GM23338 (cell line): ENCODE measurements around the gene VRTN. TPM values are rescaled to one million over a fixed set of nuclear protein-coding genes. Genes with fewer than 3 reads are reported as not detected.
"Not testable (repeated sequence)": the region's sequence is repeated elsewhere in the genome, so short reads cannot be mapped to it uniquely, and the experiment has no call there.

Source experiments
- ATAC-seq: fragments of 200-7000 bp; cut with Tn5 transposase; 3 replicates; pipeline ENCODE4 v1.9.1; 2020
- DNase-seq: peaks from one replicate; pipeline ENCODE4 v3.0.0-alpha.2; 2015; ENCODE audit warnings: low spot score
- H2AFZ ChIP-seq: fragments of 200-600 bp; sonication (generic); 2 replicates; pipeline ENCODE4 v1.8.0; 2016; ENCODE audit warnings: antibody characterized with exemption, mild to moderate bottlenecking, moderate library complexity
- H3F3A ChIP-seq: fragments of 200-600 bp; sonication (generic); replicated peaks from 2 replicates; pipeline ENCODE4 v1.8.0; 2017; ENCODE audit warnings: antibody characterized with exemption, mixed run types, low read depth
- H3K27ac ChIP-seq: fragments of 200-600 bp; sonication (generic); 2 replicates; pipeline ENCODE4 v1.6.1; 2016; ENCODE audit warnings: low read depth
- H3K27me3 ChIP-seq: fragments of 200-600 bp; sonication (generic); 2 replicates; pipeline ENCODE4 v1.8.0; 2016; ENCODE audit warnings: mild to moderate bottlenecking, mixed run types, moderate library complexity; ENCODE audit not compliant: insufficient read depth
- H3K36me3 ChIP-seq: fragments of 200-600 bp; sonication (generic); 2 replicates; pipeline ENCODE4 v1.8.0; 2016; ENCODE audit warnings: mild to moderate bottlenecking; ENCODE audit not compliant: insufficient read depth
- H3K4me1 ChIP-seq: fragments of 200-600 bp; sonication (generic); 2 replicates; pipeline ENCODE4 v1.8.0; 2016; ENCODE audit warnings: mild to moderate bottlenecking, moderate library complexity; ENCODE audit not compliant: insufficient read depth
- H3K4me2 ChIP-seq: fragments of 200-600 bp; sonication (generic); 2 replicates; pipeline ENCODE4 v1.7.1; 2017; ENCODE audit warnings: mixed run types
- H3K4me3 ChIP-seq: fragments of 200-600 bp; sonication (generic); 2 replicates; pipeline ENCODE4 v1.6.1; 2016; ENCODE audit warnings: mixed run types
- H3K79me2 ChIP-seq: fragments of 200-600 bp; sonication (generic); replicated peaks from 2 replicates; pipeline ENCODE4 v1.8.0; 2017; ENCODE audit warnings: mild to moderate bottlenecking; ENCODE audit not compliant: insufficient read depth
- H3K9me2 ChIP-seq: fragments of 200-600 bp; sonication (generic); 2 replicates; pipeline ENCODE4 v1.8.0; 2017; ENCODE audit not compliant: insufficient read depth
- H4K20me1 ChIP-seq: fragments of 200-600 bp; sonication (generic); replicated peaks from 2 replicates; pipeline ENCODE4 v1.8.0; 2017; ENCODE audit warnings: mild to moderate bottlenecking; ENCODE audit not compliant: insufficient read depth
- H3K27ac Mint-ChIP-seq: 2 replicates; pipeline ENCODE4 v1.8.0; 2020; ENCODE audit warnings: inconsistent platforms, mild to moderate bottlenecking, moderate library complexity, mixed read lengths
- H3K27me3 Mint-ChIP-seq: 3 replicates; pipeline ENCODE4 v1.8.0; 2022; ENCODE audit warnings: low read depth, mild to moderate bottlenecking, moderate library complexity, mixed read lengths, inconsistent platforms; ENCODE audit not compliant: insufficient read depth, poor library complexity
- H3K36me3 Mint-ChIP-seq: 3 replicates; pipeline ENCODE4 v1.8.0; 2021; ENCODE audit warnings: low read depth, mild to moderate bottlenecking, inconsistent platforms, moderate library complexity, mixed read lengths
- H3K4me1 Mint-ChIP-seq: 3 replicates; pipeline ENCODE4 v1.8.0; 2020; ENCODE audit warnings: mild to moderate bottlenecking, inconsistent platforms, mixed read lengths
- H3K4me3 Mint-ChIP-seq: 3 replicates; pipeline ENCODE4 v1.8.0; 2021; ENCODE audit warnings: moderate library complexity, mild to moderate bottlenecking, inconsistent platforms, mixed read lengths
- H3K9me3 Mint-ChIP-seq: 3 replicates; pipeline ENCODE4 v1.8.0; 2020; ENCODE audit warnings: moderate library complexity, mild to moderate bottlenecking, inconsistent platforms, mixed read lengths
- CREB1 ChIP-seq: fragments of 250-450 bp; sonication (Bioruptor Pico); IDR thresholded peaks from 2 replicates; pipeline ENCODE4 v1.5.0; 2020; ENCODE audit warnings: low read depth, mild to moderate bottlenecking, moderate library complexity
- CTCF ChIP-seq, 2 experiments: fragments of 200-600 bp in 1 of 2; sonication (generic) in 1 of 2; conservative IDR thresholded peaks; 2 replicates each; pipeline versions ENCODE4 v1.5.1 to v1.6.1; 2016 to 2017; ENCODE audit warnings: antibody characterized with exemption in 2 of 2, low read depth in 2 of 2, mild to moderate bottlenecking in 2 of 2, moderate library complexity in 1 of 2
- ETS1 ChIP-seq: IDR thresholded peaks from 2 replicates; pipeline ENCODE4 v1.6.1; 2016; ENCODE audit warnings: antibody characterized with exemption
- EZH2 ChIP-seq: fragments of 200-600 bp; sonication (generic); IDR thresholded peaks from one replicate; pipeline ENCODE4 v1.8.0; 2017; ENCODE audit warnings: antibody characterized with exemption, mild to moderate bottlenecking, low read depth; ENCODE audit not compliant: unreplicated experiment
- EZH2phosphoT487 ChIP-seq: fragments of 200-600 bp; sonication (generic); IDR thresholded peaks from one replicate; pipeline ENCODE4 v1.8.1; 2018; ENCODE audit warnings: antibody characterized with exemption; ENCODE audit not compliant: unreplicated experiment
- NANOG ChIP-seq: IDR thresholded peaks from 2 replicates; pipeline ENCODE4 v1.6.1; 2016; ENCODE audit warnings: antibody characterized with exemption, borderline replicate concordance
- POLR2AphosphoS5 ChIP-seq: IDR thresholded peaks from 2 replicates; pipeline ENCODE4 v1.6.1; 2016; ENCODE audit warnings: antibody characterized with exemption, low read depth
- REST ChIP-seq: IDR thresholded peaks from one replicate; pipeline ENCODE4 v1.6.1; 2018; ENCODE audit warnings: antibody characterized with exemption; ENCODE audit not compliant: unreplicated experiment
- ZNF114 ChIP-seq: fragments of 250-450 bp; sonication (Bioruptor Pico); IDR thresholded peaks from 2 replicates; pipeline ENCODE4 v1.5.0; 2020; ENCODE audit warnings: mild to moderate bottlenecking, moderate library complexity
- ZNF331 ChIP-seq: fragments of 250-450 bp; sonication (Bioruptor Pico); IDR thresholded peaks from 2 replicates; pipeline ENCODE4 v1.5.0; 2020; ENCODE audit warnings: low read depth, mild to moderate bottlenecking, moderate library complexity
- polyA plus RNA-seq: library from polyadenylated mRNA; unstranded; fragments of >200 nt; fragmentation: Nextera tagmentation; extraction: Ambion mirVana; gene quantifications from 2 replicates; pipeline ENCODE4 v1.2.1, GENCODE V29; 2016
- total RNA-seq: library from RNA; depleted of rRNA; stranded (reverse); fragments of >200 nt; shearing (Covaris generic); gene quantifications from 2 replicates; pipeline ENCODE4 v1.2.3, GENCODE V29; 2014

VRTN gene
- total and polyA plus RNA-seq, 2 experiments from 2014 or later: 63.9 to 143 TPM

- TF ChIP-seq EZH2phosphoT487 (no peak), EZH2 (no peak), ZNF114 (no peak), NANOG (no peak)
These were observed 41.7 kb downstream of the VRTN start (continued) for GRCh38 chr14:74389980-74390379.

GRCh38 chr14:74390505-74390904, 42.2 kb downstream of the VRTN start:
- H3K27me3 ChIP-seq, DNase-seq, H3K4me2 ChIP-seq, H3K4me3 Mint-ChIP-seq, H3F3A ChIP-seq, H3K36me3 Mint-ChIP-seq, H4K20me1 ChIP-seq, H2AFZ ChIP-seq, H3K9me2 ChIP-seq, H3K4me3 ChIP-seq, H3K27ac ChIP-seq, ATAC-seq, H3K27ac Mint-ChIP-seq, H3K9me3 Mint-ChIP-seq, H3K36me3 ChIP-seq, H3K79me2 ChIP-seq, H3K4me1 ChIP-seq: not testable (repeated sequence)
- peaks cover 11% of the 10 kb centered on the region for H3K4me1 Mint-ChIP-seq
- H3K27me3 Mint-ChIP-seq: peaks cover 12% of the 10 kb centered on the region

- Mint-ChIP-seq H3K4me3 (no peak overlapping the region), H3K36me3 (no peaks in the 10 kb centered on the region), H3K27ac (no peak overlapping the region), H3K4me1 (peaks cover 14% of the 10 kb centered on the region), H3K27me3 (peaks cover 11% of the 10 kb centered on the region), H3K9me3 (no peaks in the 10 kb centered on the region)
- Histone ChIP-seq H3K79me2 (no peaks in the 10 kb centered on the region), H4K20me1 (no peaks in the 10 kb centered on the region), H3K4me1 (0 out of 2 replicates have a peak, but pooled peaks cover 4% of the 10 kb centered on the region), H3K27me3 (no peaks in the 10 kb centered on the region), H3K27ac (no peak overlapping the region), H3K36me3 (no peaks in the 10 kb centered on the region), H3K9me2 (no peaks in the 10 kb centered on the region), H3F3A (0 out of 2 replicates have a peak, but pooled peaks cover 2% of the 10 kb centered on the region), H3K4me2 (no peak overlapping the region), H2AFZ (no peak overlapping the region), H3K4me3 (no peak overlapping the region)
- DNase-seq (no peak), ATAC-seq (no peak)
- TF ChIP-seq CREB1 (CRISPR knock-in tag) (no peak), EZH2phosphoT487 (no peak), NANOG (no peak), CTCF (conservative IDR thresholded peaks at IDR 0.05; ENCODE audit: low read depth in 2 of 2) (no peak), POLR2AphosphoS5 (no peak), ZNF331 (no peak), EZH2 (no peak), ETS1 (no peak), REST (no peak)
These were observed 43.2 kb downstream of the VRTN start for GRCh38 chr14:74391479-74391878.
